OCI-LY7 (cell line): ENCODE measurements around the gene RBFOX1. TPM values are rescaled to one million over a fixed set of nuclear protein-coding genes. Genes with fewer than 3 reads are reported as not detected.

ENCODE experiments used
- BruUV-seq: library from RNA; stranded (reverse); fragments of 400-500 nt; replicated peaks from 2 replicates; lab custom pipeline; 2021; lab: Mats Ljungman, UMichigan
- CTCF ChIA-PET: fragments of 300-600 bp; sonication (Branson Sonifier 250); formaldehyde crosslinking; loops from one replicate; lab custom pipeline; 2022; ENCODE audit warnings: antibody characterized with exemption; ENCODE audit not compliant: unreplicated experiment; lab: Charles Lee
- POLR2A ChIA-PET: fragments of 300-600 bp; sonication (Branson Sonifier 250); formaldehyde crosslinking; loops from one replicate; lab custom pipeline; 2022; ENCODE audit warnings: antibody characterized with exemption; lab: Charles Lee
- DNase-seq: peaks from one replicate; pipeline ENCODE4 v3.0.0-alpha.2; 2015; ENCODE audit warnings: low spot score
- H2AFZ ChIP-seq: fragments of 200-600 bp; sonication (generic), shearing (Covaris generic); 2 replicates; pipeline ENCODE4 v1.6.1; 2014; ENCODE audit warnings: mild to moderate bottlenecking, antibody characterized with exemption, low read length, moderate library complexity
- H3K27ac ChIP-seq: fragments of 200-600 bp; sonication (generic); 2 replicates; pipeline ENCODE4 v1.5.1; 2014; ENCODE audit warnings: mixed run types, low read depth, mild to moderate bottlenecking, moderate library complexity, low read length, inconsistent platforms; ENCODE audit not compliant: poor library complexity, severe bottlenecking
- H3K36me3 ChIP-seq: fragments of 200-600 bp; sonication (generic); 2 replicates; pipeline ENCODE4 v1.6.1; 2014; ENCODE audit warnings: mild to moderate bottlenecking, antibody characterized with exemption, low read length, moderate library complexity, mixed read lengths; ENCODE audit not compliant: insufficient read depth
- H3K4me1 ChIP-seq: fragments of 200-600 bp; sonication (generic); 2 replicates; pipeline ENCODE4 v1.5.1; 2014; ENCODE audit warnings: mild to moderate bottlenecking, low read length; ENCODE audit not compliant: insufficient read depth, poor library complexity, severe bottlenecking
- H3K4me2 ChIP-seq: fragments of 200-600 bp; sonication (generic); 2 replicates; pipeline ENCODE4 v1.6.1; 2014; ENCODE audit warnings: mild to moderate bottlenecking, low read length
- H3K4me3 ChIP-seq: fragments of 200-600 bp; sonication (generic); 2 replicates; pipeline ENCODE4 v1.5.1; 2014; ENCODE audit warnings: mild to moderate bottlenecking, low read depth, low read length; ENCODE audit not compliant: poor library complexity, severe bottlenecking
- H3K79me2 ChIP-seq: fragments of 200-600 bp; sonication (generic); 2 replicates; pipeline ENCODE4 v1.6.1; 2016; ENCODE audit warnings: low read depth, mild to moderate bottlenecking, low read length, moderate library complexity, mixed read lengths; ENCODE audit not compliant: insufficient read depth
- H3K9me2 ChIP-seq: fragments of 200-600 bp; sonication (generic); 2 replicates; pipeline ENCODE4 v1.6.1; 2016; ENCODE audit warnings: mild to moderate bottlenecking, low read length, mixed read lengths; ENCODE audit not compliant: insufficient read depth
- H3K9me3 ChIP-seq: fragments of 200-600 bp; sonication (generic); 2 replicates; pipeline ENCODE4 v1.6.1; 2014; ENCODE audit warnings: mild to moderate bottlenecking, mixed run types, low read length, mixed read lengths
- H4K20me1 ChIP-seq: fragments of 200-600 bp; sonication (generic); 2 replicates; pipeline ENCODE4 v1.6.1; 2014; ENCODE audit warnings: mild to moderate bottlenecking, antibody characterized with exemption, low read length, moderate library complexity, mixed read lengths; ENCODE audit not compliant: insufficient read depth
- EZH2phosphoT487 ChIP-seq: fragments of 200-600 bp; sonication (generic); IDR thresholded peaks from 2 replicates; pipeline ENCODE4 v1.6.1; 2018; ENCODE audit warnings: low read depth, borderline replicate concordance, mild to moderate bottlenecking, mixed run types, antibody characterized with exemption, low read length, moderate library complexity, mixed read lengths
- intact Hi-C: fragments of 100-400 bp; cut with micrococcal nuclease; formaldehyde crosslinking; loops from one replicate; pipeline ENCODE4 v1.10.0; 2022; ENCODE audit not compliant: unreplicated experiment
- total RNA-seq, 2 experiments: library from RNA; depleted of rRNA in 1 of 2; stranded (reverse); fragments of >200 nt in 1 of 2; shearing (Covaris generic) in 1 of 2; gene quantifications; 2 replicates each; pipeline ENCODE4 v1.2.3, GENCODE V29; 2014 to 2022
- TF ChIP-seq, protein P1 (sequence below): fragments of 200-600 bp; sonication (generic); conservative IDR thresholded peaks from 2 replicates; pipeline ENCODE4 v1.5.1; 2014; ENCODE audit warnings: mild to moderate bottlenecking, antibody characterized with exemption, low read length, moderate library complexity, mixed read lengths

Gene RBFOX1
- total RNA-seq, 2 experiments from 2014 or later: not detected

DNA sequence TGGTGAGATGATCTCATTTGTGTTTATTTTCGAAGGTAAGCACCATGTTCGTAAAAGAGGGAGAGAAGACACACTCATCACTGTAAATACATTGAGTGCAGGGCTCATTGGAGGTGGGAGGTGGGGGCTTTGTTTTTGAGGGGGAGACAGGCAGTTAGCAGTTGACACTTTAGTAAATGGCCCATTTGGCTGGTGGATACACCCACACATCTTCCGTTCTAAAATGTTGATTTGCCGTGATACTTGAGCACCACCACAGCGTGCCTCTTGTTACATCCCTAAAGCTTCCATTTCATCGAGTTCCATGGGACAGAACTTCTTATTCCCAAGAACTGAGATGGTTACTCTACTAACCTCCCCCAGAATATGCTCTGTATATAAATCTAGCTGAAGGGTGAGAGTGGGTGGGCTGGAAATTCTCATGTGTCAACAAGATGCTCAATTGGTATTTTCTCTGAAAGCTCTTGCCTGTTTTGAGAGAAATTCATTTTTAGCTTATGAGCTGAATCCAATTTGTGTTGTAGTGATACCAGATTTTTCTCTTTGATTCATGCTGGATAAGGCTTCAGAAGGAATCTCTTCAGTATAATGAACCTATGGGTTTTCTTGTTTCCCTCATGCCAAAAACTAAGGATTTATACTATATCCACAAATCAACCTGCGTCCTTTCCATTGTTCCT, 314.3 kb downstream of the RBFOX1 start:
- H3K9me2 ChIP-seq: no peaks in the 10 kb centered on the region
- no peaks in the 10 kb centered on the region for H3K9me3 ChIP-seq
- intact Hi-C loops: no loop called here
- no peak overlapping the region for H2AFZ ChIP-seq
- H3K79me2 ChIP-seq: no peaks in the 10 kb centered on the region
- ChIA-PET CTCF (no interaction called here), POLR2A (no interaction called here)
- no peak overlapping the region for H3K27ac ChIP-seq
- DNase-seq: no peak
- H3K36me3 ChIP-seq: no peaks in the 10 kb centered on the region
- H3K4me3 ChIP-seq: no peak overlapping the region
- no TSS peak for BruUV-seq
- H3K4me2 ChIP-seq: no peak overlapping the region
- no peak for TF ChIP-seq EZH2phosphoT487
- TF ChIP-seq, protein P1, sequence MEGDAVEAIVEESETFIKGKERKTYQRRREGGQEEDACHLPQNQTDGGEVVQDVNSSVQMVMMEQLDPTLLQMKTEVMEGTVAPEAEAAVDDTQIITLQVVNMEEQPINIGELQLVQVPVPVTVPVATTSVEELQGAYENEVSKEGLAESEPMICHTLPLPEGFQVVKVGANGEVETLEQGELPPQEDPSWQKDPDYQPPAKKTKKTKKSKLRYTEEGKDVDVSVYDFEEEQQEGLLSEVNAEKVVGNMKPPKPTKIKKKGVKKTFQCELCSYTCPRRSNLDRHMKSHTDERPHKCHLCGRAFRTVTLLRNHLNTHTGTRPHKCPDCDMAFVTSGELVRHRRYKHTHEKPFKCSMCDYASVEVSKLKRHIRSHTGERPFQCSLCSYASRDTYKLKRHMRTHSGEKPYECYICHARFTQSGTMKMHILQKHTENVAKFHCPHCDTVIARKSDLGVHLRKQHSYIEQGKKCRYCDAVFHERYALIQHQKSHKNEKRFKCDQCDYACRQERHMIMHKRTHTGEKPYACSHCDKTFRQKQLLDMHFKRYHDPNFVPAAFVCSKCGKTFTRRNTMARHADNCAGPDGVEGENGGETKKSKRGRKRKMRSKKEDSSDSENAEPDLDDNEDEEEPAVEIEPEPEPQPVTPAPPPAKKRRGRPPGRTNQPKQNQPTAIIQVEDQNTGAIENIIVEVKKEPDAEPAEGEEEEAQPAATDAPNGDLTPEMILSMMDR: no peak
- H3K4me1 ChIP-seq: no peaks in the 10 kb centered on the region
- H4K20me1 ChIP-seq: no peaks in the 10 kb centered on the region

DNA sequence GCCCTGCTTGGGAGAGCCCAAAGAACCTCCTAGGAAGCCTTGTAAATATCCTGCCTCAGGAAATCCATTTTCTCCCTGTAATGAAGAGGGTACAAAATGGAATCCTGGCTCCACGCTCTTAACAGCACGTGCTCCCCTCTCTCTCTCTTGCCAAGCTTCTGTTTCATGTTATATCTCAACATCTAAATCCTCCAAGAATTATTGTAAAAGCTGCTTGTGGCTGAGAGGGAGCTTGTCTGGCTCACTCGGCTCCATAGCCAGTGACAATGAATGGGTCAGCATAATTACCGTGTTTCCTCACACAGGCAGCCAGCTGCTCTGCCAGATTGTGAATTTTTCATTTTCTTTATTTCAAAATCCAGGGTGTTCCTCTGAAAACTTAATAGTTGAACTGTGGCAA, 317.8 kb downstream of the RBFOX1 start:
- no peaks in the 10 kb centered on the region for H3K9me2 ChIP-seq
- no peak overlapping the region for H3K4me2 ChIP-seq
- H3K79me2 ChIP-seq: no peaks in the 10 kb centered on the region
- ChIA-PET CTCF (no interaction called here), POLR2A (no interaction called here)
- H3K4me1 ChIP-seq: no peaks in the 10 kb centered on the region
- no TSS peak for BruUV-seq
- H3K4me3 ChIP-seq: no peak overlapping the region
- no peaks in the 10 kb centered on the region for H4K20me1 ChIP-seq
- no peaks in the 10 kb centered on the region for H3K36me3 ChIP-seq
- H2AFZ ChIP-seq: no peak overlapping the region
- TF ChIP-seq, protein P1: no peak
- TF ChIP-seq EZH2phosphoT487: no peak
- H3K9me3 ChIP-seq: no peaks in the 10 kb centered on the region
- no peak for DNase-seq
- intact Hi-C loops: no loop called here
- H3K27ac ChIP-seq: no peak overlapping the region

DNA sequence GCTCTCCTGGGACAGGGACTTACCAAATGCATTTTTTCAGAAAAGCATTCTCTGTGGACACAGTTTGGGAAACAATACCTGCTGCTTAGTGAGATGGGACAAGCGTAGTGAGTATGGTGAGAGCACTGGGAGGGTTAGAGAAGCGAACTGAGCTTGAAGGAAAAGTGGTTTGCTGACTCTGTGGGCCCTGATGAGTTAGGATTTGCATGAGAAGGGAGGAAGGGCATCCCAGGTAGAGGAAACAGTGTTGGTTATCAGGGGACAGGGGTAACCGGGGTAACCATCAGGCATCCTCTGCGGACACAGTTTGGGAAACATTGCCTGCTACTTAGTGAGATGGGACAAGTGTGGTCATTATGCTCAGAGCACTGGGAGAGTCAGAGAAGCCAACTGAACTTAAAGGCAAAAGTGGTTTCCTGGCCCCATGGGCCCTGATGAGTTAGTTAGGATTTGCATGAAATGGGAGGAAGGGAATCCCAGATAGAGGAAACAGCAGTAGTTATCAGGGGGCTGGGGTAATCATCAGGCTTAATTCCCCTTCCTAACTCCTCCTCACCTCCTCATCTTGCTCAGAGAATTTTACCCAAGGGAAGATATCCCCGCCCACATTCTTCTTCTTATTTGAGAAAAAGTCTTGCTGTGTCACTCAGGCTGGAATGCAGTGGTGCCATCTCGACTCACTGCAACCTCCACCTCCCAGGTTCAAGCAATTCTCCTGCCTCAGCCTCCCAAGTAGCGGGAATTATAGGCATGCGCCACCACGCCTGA, 319.3 kb downstream of the RBFOX1 start:
- no peak for DNase-seq
- Histone ChIP-seq H3K4me3 (no peak overlapping the region), H3K9me2 (no peaks in the 10 kb centered on the region), H3K79me2 (no peaks in the 10 kb centered on the region), H3K4me2 (no peak overlapping the region), H2AFZ (no peak overlapping the region), H3K36me3 (no peaks in the 10 kb centered on the region), H3K27ac (no peak overlapping the region), H3K9me3 (no peaks in the 10 kb centered on the region), H3K4me1 (no peaks in the 10 kb centered on the region), H4K20me1 (no peaks in the 10 kb centered on the region)
- TF ChIP-seq, protein P1: no peak
- TF ChIP-seq EZH2phosphoT487: no peak
- POLR2A ChIA-PET: no interaction called here
- no TSS peak for BruUV-seq
- CTCF ChIA-PET: no interaction called here
- intact Hi-C loops: no loop called here
